Nephron progenitor cell (in vitro differentiated cells): ENCODE measurements around the gene TUBB4B.
A peak's percentile ranks its signal among the peaks of the same experiment; 100 is the strongest.

Experiments
- DNase-seq: peaks from one replicate; pipeline ENCODE4 v3.0.0; 2021
- H3K27ac Mint-ChIP-seq: 2 replicates; pipeline ENCODE4 v1.8.0; 2021; ENCODE audit warnings: mild to moderate bottlenecking, moderate library complexity, mixed read lengths
- H3K27me3 Mint-ChIP-seq: 2 replicates; pipeline ENCODE4 v1.8.0; 2021; ENCODE audit warnings: mild to moderate bottlenecking, low read depth, mixed read lengths; ENCODE audit not compliant: poor library complexity
- H3K36me3 Mint-ChIP-seq: 2 replicates; pipeline ENCODE4 v1.8.0; 2021; ENCODE audit warnings: low read depth, mixed read lengths
- H3K4me1 Mint-ChIP-seq: 2 replicates; pipeline ENCODE4 v1.8.0; 2021; ENCODE audit warnings: mixed read lengths
- H3K4me3 Mint-ChIP-seq: 2 replicates; pipeline ENCODE4 v1.8.0; 2021; ENCODE audit warnings: mild to moderate bottlenecking, moderate library complexity, mixed read lengths
- H3K9me3 Mint-ChIP-seq: 2 replicates; pipeline ENCODE4 v1.8.0; 2021; ENCODE audit warnings: mild to moderate bottlenecking, moderate library complexity, mixed read lengths
- TF ChIP-seq, protein P1 (sequence below): fragments of 200-600 bp; sonication (generic); IDR thresholded peaks from 2 replicates; pipeline ENCODE4 v1.5.0; 2021; ENCODE audit warnings: antibody characterized with exemption

TUBB4B gene

DNA sequence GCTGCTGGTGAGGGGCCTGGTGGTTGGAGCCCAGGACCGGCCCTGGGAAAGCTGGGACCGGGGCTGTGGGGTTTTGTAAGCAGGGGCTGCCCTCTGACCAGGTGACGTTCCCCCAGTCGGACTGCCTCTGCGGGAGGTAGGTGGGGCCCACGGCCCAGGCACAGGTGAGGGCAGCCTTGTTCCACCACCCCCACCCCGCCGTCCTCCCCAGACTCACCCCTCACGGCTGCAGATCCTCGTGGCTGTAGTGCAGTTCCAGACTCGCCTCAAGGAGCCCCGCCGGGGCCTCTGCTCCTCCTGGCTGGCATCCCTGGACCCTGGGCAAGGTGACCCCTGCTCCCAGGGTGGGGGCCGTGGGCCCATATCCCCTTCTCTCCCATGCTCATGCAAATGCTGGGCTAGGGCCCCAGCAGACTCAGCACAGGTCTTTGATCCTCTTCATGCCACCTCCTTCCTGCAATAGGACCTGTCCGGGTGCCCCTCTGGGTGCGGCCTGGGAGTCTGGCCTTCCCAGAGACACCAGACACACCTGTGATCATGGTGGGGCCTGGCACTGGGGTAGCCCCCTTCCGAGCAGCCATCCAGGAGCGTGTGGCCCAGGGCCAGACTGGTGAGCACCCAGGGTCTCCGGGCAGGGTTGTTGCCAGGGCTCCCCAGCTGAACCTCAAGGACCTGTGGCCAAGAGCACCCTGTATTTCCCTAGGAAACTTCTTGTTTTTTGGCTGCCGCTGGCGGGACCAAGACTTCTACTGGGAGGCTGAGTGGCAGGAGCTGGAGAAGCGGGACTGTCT lies 25.7 kb upstream of the TUBB4B start:
- no peaks in the 10 kb centered on the region for H3K9me3 Mint-ChIP-seq
- peaks cover 9% of the 10 kb centered on the region for H3K4me1 Mint-ChIP-seq
- no peak for DNase-seq
- peaks cover 4% of the 10 kb centered on the region for H3K36me3 Mint-ChIP-seq
- no peak overlapping the region for H3K27ac Mint-ChIP-seq
- H3K27me3 Mint-ChIP-seq, result no peaks in the 10 kb centered on the region
- TF ChIP-seq, protein P1, sequence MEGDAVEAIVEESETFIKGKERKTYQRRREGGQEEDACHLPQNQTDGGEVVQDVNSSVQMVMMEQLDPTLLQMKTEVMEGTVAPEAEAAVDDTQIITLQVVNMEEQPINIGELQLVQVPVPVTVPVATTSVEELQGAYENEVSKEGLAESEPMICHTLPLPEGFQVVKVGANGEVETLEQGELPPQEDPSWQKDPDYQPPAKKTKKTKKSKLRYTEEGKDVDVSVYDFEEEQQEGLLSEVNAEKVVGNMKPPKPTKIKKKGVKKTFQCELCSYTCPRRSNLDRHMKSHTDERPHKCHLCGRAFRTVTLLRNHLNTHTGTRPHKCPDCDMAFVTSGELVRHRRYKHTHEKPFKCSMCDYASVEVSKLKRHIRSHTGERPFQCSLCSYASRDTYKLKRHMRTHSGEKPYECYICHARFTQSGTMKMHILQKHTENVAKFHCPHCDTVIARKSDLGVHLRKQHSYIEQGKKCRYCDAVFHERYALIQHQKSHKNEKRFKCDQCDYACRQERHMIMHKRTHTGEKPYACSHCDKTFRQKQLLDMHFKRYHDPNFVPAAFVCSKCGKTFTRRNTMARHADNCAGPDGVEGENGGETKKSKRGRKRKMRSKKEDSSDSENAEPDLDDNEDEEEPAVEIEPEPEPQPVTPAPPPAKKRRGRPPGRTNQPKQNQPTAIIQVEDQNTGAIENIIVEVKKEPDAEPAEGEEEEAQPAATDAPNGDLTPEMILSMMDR, result no peak
- no peak overlapping the region for H3K4me3 Mint-ChIP-seq

DNA sequence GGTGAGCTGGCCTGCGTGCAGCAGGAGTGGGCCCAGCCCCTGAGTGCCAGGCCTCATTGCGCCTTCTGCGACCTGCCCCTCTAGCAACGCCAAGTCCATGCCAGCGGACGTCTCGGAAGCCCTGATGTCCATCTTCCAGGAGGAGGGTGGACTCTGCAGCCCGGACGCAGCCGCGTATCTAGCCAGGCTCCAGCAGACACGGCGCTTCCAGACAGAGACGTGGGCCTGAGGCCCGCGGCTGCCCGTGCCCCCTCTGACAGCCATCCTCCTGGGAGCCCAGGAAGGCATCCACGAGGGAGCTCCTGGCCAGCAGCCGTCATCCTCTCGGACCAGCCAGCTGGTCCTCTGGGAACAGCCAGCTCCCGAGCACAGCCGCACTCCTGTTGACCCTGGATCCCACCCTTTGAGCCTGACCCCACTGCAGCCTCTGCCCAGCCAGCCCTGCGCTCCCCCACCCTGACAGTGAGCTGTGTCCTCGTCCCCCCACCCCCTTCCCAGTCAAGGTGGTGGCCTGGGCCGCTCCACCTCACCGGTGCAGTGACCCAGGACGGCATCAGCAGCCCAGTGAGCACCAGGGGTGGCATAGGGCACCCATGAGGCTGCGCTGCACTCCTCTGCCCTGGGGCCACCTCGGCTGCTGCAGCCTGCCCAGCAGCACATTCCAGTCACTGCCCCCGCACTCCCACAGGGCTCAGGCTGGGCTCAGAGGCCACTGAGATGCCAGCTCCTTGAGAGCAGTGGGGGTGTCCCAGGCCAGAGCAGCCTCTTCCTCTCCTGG lies 24.7 kb upstream of the TUBB4B start:
- H3K4me1 Mint-ChIP-seq, result peaks cover 9% of the 10 kb centered on the region
- TF ChIP-seq, protein P1, result no peak
- H3K4me3 Mint-ChIP-seq, result no peak overlapping the region

DNA sequence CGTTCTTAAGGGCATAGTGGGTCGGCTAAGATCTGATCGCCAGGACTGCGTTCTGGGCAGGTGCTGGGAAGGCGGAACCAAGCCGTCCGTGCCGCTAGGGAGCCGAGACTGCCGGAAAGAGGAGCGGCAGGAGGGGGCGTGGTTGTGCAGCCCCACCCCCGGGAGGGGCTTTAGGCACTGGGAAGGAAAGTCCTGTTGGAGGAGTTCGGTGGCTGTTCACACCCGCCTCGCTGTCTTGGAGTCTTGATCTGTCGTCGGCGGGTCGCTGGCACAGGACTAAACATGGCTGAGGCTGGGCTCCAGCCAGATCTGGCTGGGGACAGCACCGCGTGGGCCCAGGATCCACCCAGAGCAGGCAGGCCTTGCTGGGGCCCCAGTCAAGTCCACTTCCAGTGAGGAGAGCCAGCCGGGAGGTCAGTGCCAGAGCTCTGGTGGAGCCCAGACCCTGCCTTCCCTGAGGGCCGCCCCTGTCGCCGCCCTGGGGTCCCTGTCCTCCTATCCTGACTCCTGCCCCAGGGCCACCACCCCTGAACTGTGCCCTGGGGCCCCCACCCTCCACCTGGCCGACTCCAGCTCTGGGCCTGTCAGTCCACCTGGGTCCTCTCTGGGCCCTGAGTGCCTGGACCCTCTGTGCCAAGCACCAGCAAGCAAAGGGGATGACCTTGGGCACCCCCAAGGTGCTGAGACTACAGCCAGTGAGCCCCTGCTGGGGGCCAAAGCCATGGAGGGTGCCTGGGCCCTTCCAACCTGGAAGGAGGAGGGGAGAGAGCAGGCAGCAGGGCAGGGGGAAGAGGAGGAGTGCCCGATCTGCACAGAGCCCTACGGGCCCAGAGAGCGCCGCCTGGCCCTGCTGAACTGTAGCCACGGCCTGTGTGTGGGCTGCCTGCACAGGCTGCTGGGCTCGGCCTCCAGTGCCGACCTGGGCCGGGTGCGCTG lies 23.5 kb upstream of the TUBB4B start:
- peak; percentile 70 for DNase-seq
- Mint-ChIP-seq H3K4me1 (peaks cover 9% of the 10 kb centered on the region), H3K36me3 (peaks cover 4% of the 10 kb centered on the region), H3K9me3 (no peaks in the 10 kb centered on the region), H3K4me3 (no peak overlapping the region), H3K27ac (no peak overlapping the region), H3K27me3 (no peaks in the 10 kb centered on the region)
- TF ChIP-seq, protein P1, result no peak

More for the DNA sequence above, 24.7 kb upstream of the TUBB4B start:
- Mint-ChIP-seq H3K27ac (no peak overlapping the region), H3K27me3 (no peaks in the 10 kb centered on the region), H3K36me3 (peaks cover 4% of the 10 kb centered on the region), H3K9me3 (no peaks in the 10 kb centered on the region)
- no peak for DNase-seq

DNA sequence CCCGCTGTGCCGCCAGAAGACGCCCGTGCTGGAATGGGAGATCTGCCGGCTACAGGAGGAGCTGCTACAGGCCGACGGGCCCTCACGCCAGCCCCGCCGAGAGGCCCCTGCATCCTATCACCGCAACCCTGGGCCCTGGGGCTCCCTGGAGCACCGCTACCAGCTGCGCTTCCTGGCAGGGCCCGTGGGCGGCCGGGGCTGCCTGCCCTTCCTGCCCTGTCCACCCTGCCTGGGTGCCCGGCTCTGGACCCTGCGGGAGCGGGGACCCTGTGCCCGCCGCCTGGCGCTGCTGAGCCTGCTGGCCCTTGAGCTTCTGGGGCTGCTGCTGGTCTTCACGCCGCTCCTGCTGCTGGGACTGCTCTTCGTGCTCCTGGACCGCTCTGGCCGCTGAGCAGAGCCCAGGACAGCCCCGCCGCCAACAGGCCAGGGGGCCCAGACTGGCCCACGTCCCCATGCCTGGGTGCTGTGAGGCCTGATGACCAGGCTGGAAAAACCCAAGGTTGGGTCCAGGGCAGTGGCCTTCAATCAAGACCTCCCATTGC lies 22.8 kb upstream of the TUBB4B start:
- no peak for DNase-seq
- TF ChIP-seq, protein P1, result no peak
- peaks cover 9% of the 10 kb centered on the region for H3K4me1 Mint-ChIP-seq
- no peak overlapping the region for H3K27ac Mint-ChIP-seq
- H3K4me3 Mint-ChIP-seq, result no peak overlapping the region
- no peaks in the 10 kb centered on the region for H3K9me3 Mint-ChIP-seq
- H3K27me3 Mint-ChIP-seq, result peaks cover 4% of the 10 kb centered on the region
- H3K36me3 Mint-ChIP-seq, result no peaks in the 10 kb centered on the region

DNA sequence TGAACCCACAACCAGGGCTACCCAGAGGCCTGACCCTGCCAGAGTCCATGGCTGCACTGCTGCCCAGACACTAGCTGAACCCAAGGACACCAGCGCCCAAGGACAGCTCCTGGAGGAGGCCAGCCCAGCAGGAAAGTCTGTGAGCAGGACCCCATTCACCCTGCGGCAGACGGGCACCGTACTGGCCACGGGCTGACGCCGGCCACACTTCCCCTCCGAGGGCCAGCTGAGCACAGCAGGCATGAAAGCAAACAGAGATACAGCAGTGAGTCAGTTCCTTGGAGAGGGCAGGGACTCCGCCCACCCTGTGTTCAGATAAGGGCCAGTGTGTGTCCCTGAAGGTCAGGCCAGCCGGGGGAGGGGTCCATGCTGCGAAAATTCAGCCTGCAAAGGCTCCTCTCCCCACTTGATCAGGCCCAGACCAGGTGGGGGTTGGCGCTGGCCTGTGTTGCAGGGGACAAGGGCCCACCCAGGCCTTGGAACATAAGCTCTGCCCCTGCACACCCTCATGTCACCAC lies 22.3 kb upstream of the TUBB4B start:
- TF ChIP-seq, protein P1, result no peak
- DNase-seq, result no peak
- Mint-ChIP-seq H3K27me3 (peaks cover 4% of the 10 kb centered on the region), H3K36me3 (no peaks in the 10 kb centered on the region), H3K4me3 (no peak overlapping the region), H3K4me1 (peaks cover 9% of the 10 kb centered on the region), H3K9me3 (no peaks in the 10 kb centered on the region), H3K27ac (no peak overlapping the region)
